ENCODE measurements around the gene LRP3.
A peak's percentile ranks its signal among the peaks of the same experiment; 100 is the strongest.

Gene LRP3

DNA sequence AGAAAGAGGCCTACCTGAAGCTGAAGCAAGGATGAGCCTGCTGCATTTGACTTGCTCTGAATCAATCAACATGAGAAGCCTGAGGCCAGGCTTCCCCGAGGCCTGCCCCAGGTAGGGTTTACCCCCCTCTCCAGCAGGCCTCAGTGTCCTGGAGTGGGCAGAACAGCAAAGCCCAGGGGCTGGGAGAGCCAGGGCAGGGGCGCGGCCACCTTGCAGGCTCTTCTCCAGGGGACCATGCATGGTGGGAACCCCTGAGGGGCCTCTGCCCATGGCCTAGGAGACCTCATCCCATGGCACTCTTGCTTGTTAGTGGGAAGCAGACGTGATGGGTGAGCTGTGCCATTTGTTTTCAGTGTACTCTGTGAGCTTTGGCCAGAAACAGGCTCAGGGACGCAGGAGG is 19.9 kb upstream of the LRP3 start:
- Histone ChIP-seq H3K4me1 (ENCODE audit: control insufficient read depth in 2 of 2, insufficient read depth in 1 of 2, low read depth in 1 of 2, low read length in 2 of 2) (peaks cover 11 to 14% of the 10 kb centered on the region in 2 donors), H3K18ac (ENCODE audit: low read length) (no peak overlapping the region), H3K14ac (ENCODE audit: low read length) (no peak overlapping the region), H3K4me3 (ENCODE audit: low read length in 2 of 2) (no peak overlapping the region), H2BK120ac (ENCODE audit: low read depth, low read length) (no peak overlapping the region), H3K79me1 (ENCODE audit: low read depth, low read length) (no peaks in the 10 kb centered on the region), H2AFZ (ENCODE audit: low read length) (no peak overlapping the region), H3K27ac (replicated peaks; ENCODE audit: low read length) (no peak overlapping the region), H3K4ac (ENCODE audit: low read length) (no peak overlapping the region), H2BK5ac (ENCODE audit: low read length) (peak overlapping the region; percentile 13), H2BK15ac (ENCODE audit: low read length) (no peak overlapping the region), H4K91ac (ENCODE audit: low read depth, low read length, poor library complexity) (no peak overlapping the region), H3K9me3 (replicated peaks in 1 of 2; ENCODE audit: control insufficient read depth in 2 of 2, insufficient read depth in 1 of 2, low read depth in 1 of 2, low read length in 2 of 2) (peaks cover 0 to 12% of the 10 kb centered on the region in 2 donors), H2AK5ac (ENCODE audit: low read depth, low read length) (no peak overlapping the region), H4K8ac (ENCODE audit: low read depth, low read length) (no peak overlapping the region), H3K4me2 (ENCODE audit: insufficient read depth, low read length, poor library complexity, severe bottlenecking) (no peak overlapping the region), H3K9ac (ENCODE audit: low read depth, low read length, poor library complexity) (no peak overlapping the region), H3K27me3 (ENCODE audit: control insufficient read depth in 3 of 3, insufficient read depth in 3 of 3, low read depth in 1 of 3, low read length in 3 of 3) (no peaks in the 10 kb centered on the region), H2BK12ac (ENCODE audit: low read length) (no peak overlapping the region), H3K23ac (ENCODE audit: low read depth, low read length, poor library complexity) (peak overlapping the region; percentile 71), H3K36me3 (replicated peaks in 1 of 2; ENCODE audit: control insufficient read depth in 2 of 2, insufficient read depth in 2 of 2, low read length in 2 of 2) (no peaks in the 10 kb centered on the region)
- DNase-seq (ENCODE audit: low spot score): no peak
- WGBS, 2 donors (ENCODE audit: extremely low coverage in 2 of 2, insufficient read length in 2 of 2, insufficient replicate concordance in 1 of 2): no CpG with 5 or more reads among the region's 5 CpGs

DNA sequence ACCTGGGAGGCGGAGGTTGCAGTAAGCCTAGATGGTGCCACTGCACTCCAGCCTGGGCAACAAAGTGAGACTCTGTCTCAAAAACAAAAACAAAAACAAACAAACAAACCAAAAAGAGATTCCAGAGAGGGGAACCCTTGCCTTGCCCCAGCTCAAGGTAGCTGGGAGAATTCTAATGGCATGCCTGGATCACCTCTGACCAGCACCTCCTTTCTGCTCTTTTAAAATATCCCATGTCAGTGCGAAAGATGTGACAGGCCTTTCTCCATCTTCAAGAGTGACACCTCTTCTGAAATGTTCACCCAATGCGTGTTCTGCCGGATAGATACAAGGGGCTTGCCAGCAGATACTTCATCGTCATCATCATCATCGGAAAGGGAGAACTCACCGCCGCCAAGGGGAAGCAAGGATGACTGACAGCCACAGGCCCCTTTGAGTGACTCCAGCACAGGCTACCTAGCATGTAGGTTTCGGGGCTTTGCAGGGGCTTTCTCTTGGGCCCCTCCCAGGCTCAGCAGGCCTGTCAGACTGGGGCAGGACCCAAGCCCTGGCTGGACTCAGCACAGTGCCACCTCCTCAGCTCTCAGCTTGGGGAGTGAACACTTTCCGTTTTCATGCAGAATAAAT is 18.9 kb upstream of the LRP3 start:
- no peak overlapping the region for H3K27ac ChIP-seq (replicated peaks; ENCODE audit: low read length)

DNA sequence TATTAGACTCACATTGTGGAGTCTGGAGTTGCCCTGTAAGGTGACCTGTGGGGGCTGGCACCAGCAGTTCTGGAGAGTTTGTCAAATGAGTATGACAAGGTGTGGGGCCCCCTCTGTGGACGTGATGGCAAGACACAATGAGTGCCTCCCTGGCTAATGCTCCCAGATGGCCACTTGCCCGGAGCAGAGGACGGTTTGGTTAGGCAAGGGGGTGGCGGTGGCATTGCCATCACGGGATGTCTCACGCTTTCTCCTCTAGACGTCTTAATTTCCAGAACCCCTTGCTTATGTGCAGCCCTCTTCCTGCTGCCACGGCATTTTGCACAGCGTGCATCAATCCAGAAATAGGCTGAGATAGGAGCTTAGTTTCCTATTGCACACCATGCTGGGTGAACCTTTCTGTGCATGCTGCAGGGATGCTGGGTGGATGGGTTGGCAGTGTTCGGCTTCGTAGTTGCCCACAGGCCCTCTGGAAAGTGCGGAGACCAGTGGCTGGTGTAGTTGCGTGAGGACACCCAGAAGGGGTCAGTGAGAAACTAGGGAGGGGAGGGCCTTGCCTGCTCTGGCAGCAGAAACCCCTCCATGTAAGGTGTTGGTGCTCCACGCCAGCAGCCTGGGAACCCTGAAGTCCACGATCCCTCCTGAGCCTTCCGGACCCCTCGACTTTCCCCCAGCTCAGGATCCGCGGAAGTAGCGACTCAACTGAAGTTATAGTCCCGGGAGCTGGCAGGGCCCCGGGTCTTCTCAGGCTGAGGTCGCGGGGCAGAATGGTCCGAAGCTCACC is 18.1 kb upstream of the LRP3 start:
- peak overlapping the region; percentile 91 for H3K9ac ChIP-seq (ENCODE audit: low read depth, low read length, poor library complexity)
- no peak overlapping the region for H2BK120ac ChIP-seq (ENCODE audit: low read depth, low read length)
- WGBS, 2 donors (ENCODE audit: extremely low coverage in 2 of 2, insufficient read length in 2 of 2, insufficient replicate concordance in 1 of 2): no CpG with 5 or more reads among the region's 25 CpGs
- no peak for DNase-seq (ENCODE audit: low spot score)
- no peak overlapping the region for H4K8ac ChIP-seq (ENCODE audit: low read depth, low read length)
- peak overlapping the region; percentile 31 for H2BK5ac ChIP-seq (ENCODE audit: low read length)
- H3K23ac ChIP-seq (ENCODE audit: low read depth, low read length, poor library complexity): no peak overlapping the region
- H2BK12ac ChIP-seq (ENCODE audit: low read length): no peak overlapping the region
- H3K18ac ChIP-seq (ENCODE audit: low read length): peak overlapping the region; percentile 61
- peak overlapping the region; percentile 58 for H3K14ac ChIP-seq (ENCODE audit: low read length)
- peak overlapping the region; percentile 52 for H3K27ac ChIP-seq (replicated peaks; ENCODE audit: low read length)
- H3K9me3 ChIP-seq (replicated peaks in 1 of 2; ENCODE audit: control insufficient read depth in 2 of 2, insufficient read depth in 1 of 2, low read depth in 1 of 2, low read length in 2 of 2): peaks cover 0 to 8% of the 10 kb centered on the region in 2 donors
- H2AK5ac ChIP-seq (ENCODE audit: low read depth, low read length): no peak overlapping the region
- H3K36me3 ChIP-seq (replicated peaks in 1 of 2; ENCODE audit: control insufficient read depth in 2 of 2, insufficient read depth in 2 of 2, low read length in 2 of 2): no peaks in the 10 kb centered on the region
- peaks cover 11 to 14% of the 10 kb centered on the region in 2 donors for H3K4me1 ChIP-seq (ENCODE audit: control insufficient read depth in 2 of 2, insufficient read depth in 1 of 2, low read depth in 1 of 2, low read length in 2 of 2)
- peak overlapping the region; percentile 72 for H3K4me2 ChIP-seq (ENCODE audit: insufficient read depth, low read length, poor library complexity, severe bottlenecking)
- no peak overlapping the region for H4K91ac ChIP-seq (ENCODE audit: low read depth, low read length, poor library complexity)
- no peak overlapping the region for H2BK15ac ChIP-seq (ENCODE audit: low read length)
- peak overlapping the region; percentile 91 for H2AFZ ChIP-seq (ENCODE audit: low read length)
- H3K4me3 ChIP-seq (ENCODE audit: low read length in 2 of 2): peak overlapping the region; percentile 59 to 91
- H3K4ac ChIP-seq (ENCODE audit: low read length): no peak overlapping the region
- H3K27me3 ChIP-seq (ENCODE audit: control insufficient read depth in 3 of 3, insufficient read depth in 3 of 3, low read depth in 1 of 3, low read length in 3 of 3): peaks cover 0 to 2% (median 0%) of the 10 kb centered on the region in 3 experiments
- no peaks in the 10 kb centered on the region for H3K79me1 ChIP-seq (ENCODE audit: low read depth, low read length)

More for the DNA sequence above, 18.9 kb upstream of the LRP3 start:
- H4K91ac ChIP-seq (ENCODE audit: low read depth, low read length, poor library complexity): no peak overlapping the region
- H4K8ac ChIP-seq (ENCODE audit: low read depth, low read length): no peak overlapping the region
- H3K9ac ChIP-seq (ENCODE audit: low read depth, low read length, poor library complexity): no peak overlapping the region
- H2BK12ac ChIP-seq (ENCODE audit: low read length): no peak overlapping the region
- no peak overlapping the region for H2BK15ac ChIP-seq (ENCODE audit: low read length)
- H2AK5ac ChIP-seq (ENCODE audit: low read depth, low read length): no peak overlapping the region
- peaks cover 11 to 14% of the 10 kb centered on the region in 2 donors for H3K4me1 ChIP-seq (ENCODE audit: control insufficient read depth in 2 of 2, insufficient read depth in 1 of 2, low read depth in 1 of 2, low read length in 2 of 2)
- H3K4me2 ChIP-seq (ENCODE audit: insufficient read depth, low read length, poor library complexity, severe bottlenecking): no peak overlapping the region
- H3K4ac ChIP-seq (ENCODE audit: low read length): no peak overlapping the region
- H3K4me3 ChIP-seq (ENCODE audit: low read length in 2 of 2): peak overlapping the region in 1 of 2 donors; percentile 59
- no peak overlapping the region for H2AFZ ChIP-seq (ENCODE audit: low read length)
- H3K23ac ChIP-seq (ENCODE audit: low read depth, low read length, poor library complexity): no peak overlapping the region
- no peaks in the 10 kb centered on the region for H3K79me1 ChIP-seq (ENCODE audit: low read depth, low read length)
- H2BK120ac ChIP-seq (ENCODE audit: low read depth, low read length): no peak overlapping the region
- H3K9me3 ChIP-seq (replicated peaks in 1 of 2; ENCODE audit: control insufficient read depth in 2 of 2, insufficient read depth in 1 of 2, low read depth in 1 of 2, low read length in 2 of 2): peaks cover 0 to 8% of the 10 kb centered on the region in 2 donors
- H3K27me3 ChIP-seq (ENCODE audit: control insufficient read depth in 3 of 3, insufficient read depth in 3 of 3, low read depth in 1 of 3, low read length in 3 of 3): no peaks in the 10 kb centered on the region
- no peak overlapping the region for H3K18ac ChIP-seq (ENCODE audit: low read length)
- no peak overlapping the region for H2BK5ac ChIP-seq (ENCODE audit: low read length)
- WGBS, 2 donors (ENCODE audit: extremely low coverage in 2 of 2, insufficient read length in 2 of 2, insufficient replicate concordance in 1 of 2): no CpG with 5 or more reads among the region's 10 CpGs
- H3K36me3 ChIP-seq (replicated peaks in 1 of 2; ENCODE audit: control insufficient read depth in 2 of 2, insufficient read depth in 2 of 2, low read length in 2 of 2): no peaks in the 10 kb centered on the region
- DNase-seq (ENCODE audit: low spot score): no peak
- no peak overlapping the region for H3K14ac ChIP-seq (ENCODE audit: low read length)
